Measurements from ENCODE around the gene BCL11B. TPM values are rescaled to one million over a fixed set of nuclear protein-coding genes. Genes with fewer than 3 reads are reported as not detected.

Gene BCL11B
- total RNA-seq, 1 experiment from 2014 or later: 0.05 TPM

DNA sequence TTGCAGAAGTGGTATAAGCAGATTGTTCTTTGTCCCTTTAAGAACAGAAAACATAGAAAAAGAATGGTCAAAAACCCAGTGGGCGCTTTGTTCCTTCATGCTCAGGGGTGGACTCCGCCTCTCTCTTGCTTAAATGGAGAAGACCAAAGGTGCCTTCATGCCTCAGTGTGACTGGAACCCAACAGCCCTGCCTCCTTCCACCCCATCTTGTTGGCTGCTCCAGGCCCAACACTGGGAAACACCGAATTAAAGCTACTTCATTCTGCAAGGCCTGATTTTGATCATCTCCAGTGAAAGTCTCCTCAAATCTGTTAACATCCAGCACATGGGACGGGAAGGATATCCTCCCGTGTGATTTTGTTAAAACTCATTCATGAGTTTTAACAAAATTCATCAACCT is 103.7 kb downstream of the BCL11B start:
- H3K27me3 ChIP-seq (replicated peaks; ENCODE audit: control insufficient read depth, insufficient read depth, low read length): peaks cover 2% of the 10 kb centered on the region
- H3K4me1 ChIP-seq: no peaks in the 10 kb centered on the region
- TF ChIP-seq, protein P1, sequence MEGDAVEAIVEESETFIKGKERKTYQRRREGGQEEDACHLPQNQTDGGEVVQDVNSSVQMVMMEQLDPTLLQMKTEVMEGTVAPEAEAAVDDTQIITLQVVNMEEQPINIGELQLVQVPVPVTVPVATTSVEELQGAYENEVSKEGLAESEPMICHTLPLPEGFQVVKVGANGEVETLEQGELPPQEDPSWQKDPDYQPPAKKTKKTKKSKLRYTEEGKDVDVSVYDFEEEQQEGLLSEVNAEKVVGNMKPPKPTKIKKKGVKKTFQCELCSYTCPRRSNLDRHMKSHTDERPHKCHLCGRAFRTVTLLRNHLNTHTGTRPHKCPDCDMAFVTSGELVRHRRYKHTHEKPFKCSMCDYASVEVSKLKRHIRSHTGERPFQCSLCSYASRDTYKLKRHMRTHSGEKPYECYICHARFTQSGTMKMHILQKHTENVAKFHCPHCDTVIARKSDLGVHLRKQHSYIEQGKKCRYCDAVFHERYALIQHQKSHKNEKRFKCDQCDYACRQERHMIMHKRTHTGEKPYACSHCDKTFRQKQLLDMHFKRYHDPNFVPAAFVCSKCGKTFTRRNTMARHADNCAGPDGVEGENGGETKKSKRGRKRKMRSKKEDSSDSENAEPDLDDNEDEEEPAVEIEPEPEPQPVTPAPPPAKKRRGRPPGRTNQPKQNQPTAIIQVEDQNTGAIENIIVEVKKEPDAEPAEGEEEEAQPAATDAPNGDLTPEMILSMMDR (IDR thresholded peaks at IDR 0.05; ENCODE audit: insufficient read depth in 1 of 2, low read depth in 1 of 2, low read length in 1 of 2, severe bottlenecking in 1 of 2, unreplicated experiment in 1 of 2): no peak
- no peak overlapping the region for H3K4me3 ChIP-seq (ENCODE audit: low read depth, low read length)
- peaks cover 16% of the 10 kb centered on the region for H3K27me3 Mint-ChIP-seq (ENCODE audit: insufficient read depth, unreplicated experiment)
- BruUV-seq (replicated peaks): no TSS peak
- H3K36me3 ChIP-seq (ENCODE audit: control insufficient read depth, insufficient read depth, low read length): no peaks in the 10 kb centered on the region
- intact Hi-C loops (cut with micrococcal nuclease; ENCODE audit: unreplicated experiment): no loop called here
- POLR2A ChIA-PET: no interaction called here
- no peak overlapping the region for H3K27ac Mint-ChIP-seq (ENCODE audit: unreplicated experiment)
- H3K4me3 Mint-ChIP-seq (ENCODE audit: unreplicated experiment): no peak overlapping the region
- no peak for DNase-seq
- peaks cover 9% of the 10 kb centered on the region for H3K9me3 Mint-ChIP-seq (ENCODE audit: unreplicated experiment)
- no peaks in the 10 kb centered on the region for H3K36me3 Mint-ChIP-seq (ENCODE audit: insufficient read depth, unreplicated experiment)
- no peaks in the 10 kb centered on the region for H3K9me3 ChIP-seq
- no peaks in the 10 kb centered on the region for H3K4me1 Mint-ChIP-seq (ENCODE audit: low read depth, unreplicated experiment)
- CTCF ChIA-PET: no interaction called here

DNA sequence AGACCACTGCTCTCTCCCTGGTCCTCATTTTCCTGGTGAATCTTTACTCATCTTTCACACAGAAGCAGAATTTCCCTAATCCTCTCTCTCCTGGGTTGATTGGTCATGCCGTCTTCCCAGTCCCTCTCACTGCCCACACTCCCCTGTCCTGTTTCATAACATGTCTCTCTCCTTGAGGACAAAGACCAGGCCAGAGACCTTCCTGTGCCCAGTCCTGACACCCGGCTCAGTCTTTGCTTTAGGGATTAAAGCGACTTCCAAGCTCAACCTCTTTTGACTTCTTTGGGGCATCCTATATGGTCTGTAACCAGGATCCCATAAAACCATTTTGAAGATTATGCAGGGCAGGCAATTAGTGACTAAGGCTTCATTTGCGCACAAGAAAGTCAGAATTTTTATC is 105.5 kb downstream of the BCL11B start:
- BruUV-seq (replicated peaks): no TSS peak
- H3K36me3 Mint-ChIP-seq (ENCODE audit: insufficient read depth, unreplicated experiment): no peaks in the 10 kb centered on the region
- H3K4me3 Mint-ChIP-seq (ENCODE audit: unreplicated experiment): no peak overlapping the region
- TF ChIP-seq, protein P1 (IDR thresholded peaks at IDR 0.05; ENCODE audit: insufficient read depth in 1 of 2, low read depth in 1 of 2, low read length in 1 of 2, severe bottlenecking in 1 of 2, unreplicated experiment in 1 of 2): no peak
- ChIA-PET CTCF (no interaction called here), POLR2A (no interaction called here)
- Histone ChIP-seq H3K4me1 (no peaks in the 10 kb centered on the region), H3K36me3 (ENCODE audit: control insufficient read depth, insufficient read depth, low read length) (no peaks in the 10 kb centered on the region), H3K27me3 (replicated peaks; ENCODE audit: control insufficient read depth, insufficient read depth, low read length) (peaks cover 2% of the 10 kb centered on the region), H3K9me3 (no peaks in the 10 kb centered on the region), H3K4me3 (ENCODE audit: low read depth, low read length) (no peak overlapping the region)
- H3K27ac Mint-ChIP-seq (ENCODE audit: unreplicated experiment): no peak overlapping the region
- no peaks in the 10 kb centered on the region for H3K4me1 Mint-ChIP-seq (ENCODE audit: low read depth, unreplicated experiment)
- no peak for DNase-seq
- intact Hi-C loops (cut with micrococcal nuclease; ENCODE audit: unreplicated experiment): no loop called here
- peaks cover 17% of the 10 kb centered on the region for H3K27me3 Mint-ChIP-seq (ENCODE audit: insufficient read depth, unreplicated experiment)
- peaks cover 9% of the 10 kb centered on the region for H3K9me3 Mint-ChIP-seq (ENCODE audit: unreplicated experiment)

DNA sequence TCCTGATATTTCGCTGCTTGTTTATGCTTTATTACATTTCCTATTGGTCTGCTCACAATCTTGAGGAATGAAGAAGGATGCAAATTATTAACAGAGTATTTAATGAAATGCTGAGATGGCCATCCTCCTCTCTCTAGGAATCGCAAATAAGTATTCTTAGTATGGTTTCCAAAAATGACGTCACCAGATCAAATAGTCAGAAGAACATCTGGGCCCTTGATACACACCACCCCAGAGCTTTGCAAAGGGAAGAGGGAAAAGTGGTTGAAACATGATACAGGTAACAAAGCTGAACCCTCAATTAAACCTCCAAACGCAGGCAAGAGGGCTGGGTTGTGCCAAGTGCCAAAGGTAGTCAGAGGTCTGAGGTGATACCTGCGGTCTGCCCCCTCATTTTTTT is 107.3 kb downstream of the BCL11B start:
- no peaks in the 10 kb centered on the region for H3K4me1 Mint-ChIP-seq (ENCODE audit: low read depth, unreplicated experiment)
- peaks cover 17% of the 10 kb centered on the region for H3K27me3 Mint-ChIP-seq (ENCODE audit: insufficient read depth, unreplicated experiment)
- H3K9me3 ChIP-seq: no peaks in the 10 kb centered on the region
- H3K4me3 ChIP-seq (ENCODE audit: low read depth, low read length): no peak overlapping the region
- no peaks in the 10 kb centered on the region for H3K27me3 ChIP-seq (replicated peaks; ENCODE audit: control insufficient read depth, insufficient read depth, low read length)
- POLR2A ChIA-PET: no interaction called here
- CTCF ChIA-PET: no interaction called here
- no peak overlapping the region for H3K4me3 Mint-ChIP-seq (ENCODE audit: unreplicated experiment)
- H3K36me3 Mint-ChIP-seq (ENCODE audit: insufficient read depth, unreplicated experiment): no peaks in the 10 kb centered on the region
- H3K36me3 ChIP-seq (ENCODE audit: control insufficient read depth, insufficient read depth, low read length): no peaks in the 10 kb centered on the region
- no peaks in the 10 kb centered on the region for H3K4me1 ChIP-seq
- no TSS peak for BruUV-seq (replicated peaks)
- no peak overlapping the region for H3K27ac Mint-ChIP-seq (ENCODE audit: unreplicated experiment)
- TF ChIP-seq, protein P1 (IDR thresholded peaks at IDR 0.05; ENCODE audit: insufficient read depth in 1 of 2, low read depth in 1 of 2, low read length in 1 of 2, severe bottlenecking in 1 of 2, unreplicated experiment in 1 of 2): no peak
- no peak for DNase-seq
- H3K9me3 Mint-ChIP-seq (ENCODE audit: unreplicated experiment): peaks cover 9% of the 10 kb centered on the region
- intact Hi-C loops (cut with micrococcal nuclease; ENCODE audit: unreplicated experiment): no loop called here
